ENCODE measurements around the gene DHRS9.

DHRS9 gene

GRCh38 chr2:169071455-169071854 is 2.1 kb downstream of the DHRS9 start:
- Histone ChIP-seq H4K8ac (ENCODE audit: low read depth, low read length) (no peak overlapping the region), H3K79me2 (ENCODE audit: control insufficient read depth, insufficient read depth, low read length, poor library complexity) (no peaks in the 10 kb centered on the region), H3K14ac (ENCODE audit: low read length) (no peak overlapping the region), H2AK5ac (ENCODE audit: low read length) (no peak overlapping the region), H3K36me3 (ENCODE audit: control insufficient read depth in 1 of 2, insufficient read depth in 2 of 2, low read length in 2 of 2) (no peaks in the 10 kb centered on the region), H3K9ac (ENCODE audit: low read length) (no peak overlapping the region), H3K27ac (ENCODE audit: low read depth, low read length) (no peak overlapping the region), H2BK12ac (ENCODE audit: low read length) (no peak overlapping the region), H3K27me3 (ENCODE audit: insufficient read depth, low read length) (no peaks in the 10 kb centered on the region), H2BK5ac (ENCODE audit: low read depth, low read length, poor library complexity) (no peak overlapping the region), H2BK120ac (ENCODE audit: insufficient read depth, low read length, poor library complexity) (no peak overlapping the region), H3K4me2 (ENCODE audit: low read length) (no peak overlapping the region), H3K4me1 (ENCODE audit: control insufficient read depth in 1 of 2, insufficient read depth in 2 of 2, low read length in 2 of 2) (no peaks in the 10 kb centered on the region), H3K79me1 (ENCODE audit: low read length) (no peaks in the 10 kb centered on the region), H3K9me3 (ENCODE audit: insufficient read depth, low read depth, low read length) (peaks cover 2% of the 10 kb centered on the region), H3K23ac (ENCODE audit: low read length) (no peak overlapping the region), H3K4ac (ENCODE audit: low read depth, low read length) (no peak overlapping the region), H4K12ac (ENCODE audit: low read depth, low read length) (no peak overlapping the region), H3K18ac (ENCODE audit: low read length) (no peak overlapping the region), H3K4me3 (ENCODE audit: low read depth, low read length) (no peak overlapping the region), H4K91ac (ENCODE audit: low read depth, low read length) (no peak overlapping the region), H2AFZ (ENCODE audit: insufficient read depth, low read length, poor library complexity) (no peak overlapping the region)
- no CpG with 5 or more reads among the region's 5 CpGs for WGBS (ENCODE audit: extremely low coverage, insufficient coverage, insufficient read length)
- peak in 1 of 2 donors; percentile 12 for DNase-seq

GRCh38 chr2:169072163-169072925 is 3.0 kb downstream of the DHRS9 start:
- no peak overlapping the region for H2AK5ac ChIP-seq (ENCODE audit: low read length)
- no peak overlapping the region for H2BK5ac ChIP-seq (ENCODE audit: low read depth, low read length, poor library complexity)
- no peak overlapping the region for H3K4me3 ChIP-seq (ENCODE audit: low read depth, low read length)
- H3K27me3 ChIP-seq (ENCODE audit: insufficient read depth, low read length): no peaks in the 10 kb centered on the region
- no peak overlapping the region for H3K4me2 ChIP-seq (ENCODE audit: low read length)
- H3K4me1 ChIP-seq (ENCODE audit: control insufficient read depth in 1 of 2, insufficient read depth in 2 of 2, low read length in 2 of 2): no peaks in the 10 kb centered on the region
- no peak overlapping the region for H3K9ac ChIP-seq (ENCODE audit: low read length)
- no peak overlapping the region for H2BK12ac ChIP-seq (ENCODE audit: low read length)
- no peak overlapping the region for H3K14ac ChIP-seq (ENCODE audit: low read length)
- WGBS (ENCODE audit: extremely low coverage, insufficient coverage, insufficient read length): no CpG with 5 or more reads among the region's 4 CpGs
- H3K36me3 ChIP-seq (ENCODE audit: control insufficient read depth in 1 of 2, insufficient read depth in 2 of 2, low read length in 2 of 2): no peaks in the 10 kb centered on the region
- no peak overlapping the region for H2BK120ac ChIP-seq (ENCODE audit: insufficient read depth, low read length, poor library complexity)
- no peak overlapping the region for H3K23ac ChIP-seq (ENCODE audit: low read length)
- H4K91ac ChIP-seq (ENCODE audit: low read depth, low read length): no peak overlapping the region
- H4K12ac ChIP-seq (ENCODE audit: low read depth, low read length): no peak overlapping the region
- no peaks in the 10 kb centered on the region for H3K79me2 ChIP-seq (ENCODE audit: control insufficient read depth, insufficient read depth, low read length, poor library complexity)
- peak in 1 of 2 donors; percentile 28 for DNase-seq
- H2AFZ ChIP-seq (ENCODE audit: insufficient read depth, low read length, poor library complexity): no peak overlapping the region
- H3K4ac ChIP-seq (ENCODE audit: low read depth, low read length): no peak overlapping the region
- H4K8ac ChIP-seq (ENCODE audit: low read depth, low read length): no peak overlapping the region
- H3K79me1 ChIP-seq (ENCODE audit: low read length): no peaks in the 10 kb centered on the region
- H3K9me3 ChIP-seq (ENCODE audit: insufficient read depth, low read depth, low read length): peaks cover 2% of the 10 kb centered on the region
- H3K27ac ChIP-seq (ENCODE audit: low read depth, low read length): no peak overlapping the region
- no peak overlapping the region for H3K18ac ChIP-seq (ENCODE audit: low read length)

GRCh38 chr2:169073211-169073962 is 4.0 kb downstream of the DHRS9 start:
- Histone ChIP-seq H4K8ac (ENCODE audit: low read depth, low read length) (no peak overlapping the region), H2AFZ (ENCODE audit: insufficient read depth, low read length, poor library complexity) (no peak overlapping the region), H3K27me3 (ENCODE audit: insufficient read depth, low read length) (no peaks in the 10 kb centered on the region), H3K4me2 (ENCODE audit: low read length) (no peak overlapping the region), H3K18ac (ENCODE audit: low read length) (no peak overlapping the region), H3K23ac (ENCODE audit: low read length) (no peak overlapping the region), H2BK12ac (ENCODE audit: low read length) (no peak overlapping the region), H3K4ac (ENCODE audit: low read depth, low read length) (no peak overlapping the region), H3K9ac (ENCODE audit: low read length) (no peak overlapping the region), H4K12ac (ENCODE audit: low read depth, low read length) (no peak overlapping the region), H3K36me3 (ENCODE audit: control insufficient read depth in 1 of 2, insufficient read depth in 2 of 2, low read length in 2 of 2) (no peaks in the 10 kb centered on the region), H3K4me1 (ENCODE audit: control insufficient read depth in 1 of 2, insufficient read depth in 2 of 2, low read length in 2 of 2) (no peaks in the 10 kb centered on the region), H2AK5ac (ENCODE audit: low read length) (no peak overlapping the region), H4K91ac (ENCODE audit: low read depth, low read length) (no peak overlapping the region), H2BK5ac (ENCODE audit: low read depth, low read length, poor library complexity) (no peak overlapping the region), H2BK120ac (ENCODE audit: insufficient read depth, low read length, poor library complexity) (no peak overlapping the region), H3K4me3 (ENCODE audit: low read depth, low read length) (no peak overlapping the region), H3K79me2 (ENCODE audit: control insufficient read depth, insufficient read depth, low read length, poor library complexity) (no peaks in the 10 kb centered on the region), H3K14ac (ENCODE audit: low read length) (no peak overlapping the region), H3K79me1 (ENCODE audit: low read length) (no peaks in the 10 kb centered on the region), H3K9me3 (ENCODE audit: insufficient read depth, low read depth, low read length) (peaks cover 2% of the 10 kb centered on the region), H3K27ac (ENCODE audit: low read depth, low read length) (no peak overlapping the region)
- no CpG with 5 or more reads among the region's 3 CpGs for WGBS (ENCODE audit: extremely low coverage, insufficient coverage, insufficient read length)
- no peak for DNase-seq

- Histone ChIP-seq H3K9ac (ENCODE audit: low read length) (no peak overlapping the region), H4K12ac (ENCODE audit: low read depth, low read length) (no peak overlapping the region), H3K9me3 (ENCODE audit: insufficient read depth, low read depth, low read length) (no peaks in the 10 kb centered on the region), H3K27me3 (ENCODE audit: insufficient read depth, low read length) (no peaks in the 10 kb centered on the region), H4K91ac (ENCODE audit: low read depth, low read length) (no peak overlapping the region), H2AK5ac (ENCODE audit: low read length) (no peak overlapping the region), H2BK12ac (ENCODE audit: low read length) (no peak overlapping the region), H3K4me2 (ENCODE audit: low read length) (no peak overlapping the region), H3K14ac (ENCODE audit: low read length) (no peak overlapping the region), H2BK120ac (ENCODE audit: insufficient read depth, low read length, poor library complexity) (no peak overlapping the region), H2AFZ (ENCODE audit: insufficient read depth, low read length, poor library complexity) (no peak overlapping the region), H3K18ac (ENCODE audit: low read length) (no peak overlapping the region), H3K23ac (ENCODE audit: low read length) (no peak overlapping the region), H3K4me3 (ENCODE audit: low read depth, low read length) (no peak overlapping the region), H3K4ac (ENCODE audit: low read depth, low read length) (no peak overlapping the region), H2BK5ac (ENCODE audit: low read depth, low read length, poor library complexity) (no peak overlapping the region), H3K79me1 (ENCODE audit: low read length) (no peaks in the 10 kb centered on the region), H3K27ac (ENCODE audit: low read depth, low read length) (no peak overlapping the region), H3K79me2 (ENCODE audit: control insufficient read depth, insufficient read depth, low read length, poor library complexity) (no peaks in the 10 kb centered on the region), H3K4me1 (ENCODE audit: control insufficient read depth in 1 of 2, insufficient read depth in 2 of 2, low read length in 2 of 2) (no peaks in the 10 kb centered on the region), H4K8ac (ENCODE audit: low read depth, low read length) (no peak overlapping the region), H3K36me3 (ENCODE audit: control insufficient read depth in 1 of 2, insufficient read depth in 2 of 2, low read length in 2 of 2) (no peaks in the 10 kb centered on the region)
- peak in 1 of 2 donors; percentile 56 for DNase-seq
- WGBS (ENCODE audit: extremely low coverage, insufficient coverage, insufficient read length): no CpG with 5 or more reads among the region's 9 CpGs
Observed at GRCh38 chr2:169073963-169074751, 4.8 kb downstream of the DHRS9 start.

All from trophoblast cell (in vitro differentiated cells and primary cell).